Right kidney (tissue), 1 donor: Measurements from ENCODE around the gene LAMA4.

Experiments
- DNase-seq: peaks from one replicate; pipeline ENCODE4 v3.0.0-alpha.2; 2016

Gene LAMA4

DNA sequence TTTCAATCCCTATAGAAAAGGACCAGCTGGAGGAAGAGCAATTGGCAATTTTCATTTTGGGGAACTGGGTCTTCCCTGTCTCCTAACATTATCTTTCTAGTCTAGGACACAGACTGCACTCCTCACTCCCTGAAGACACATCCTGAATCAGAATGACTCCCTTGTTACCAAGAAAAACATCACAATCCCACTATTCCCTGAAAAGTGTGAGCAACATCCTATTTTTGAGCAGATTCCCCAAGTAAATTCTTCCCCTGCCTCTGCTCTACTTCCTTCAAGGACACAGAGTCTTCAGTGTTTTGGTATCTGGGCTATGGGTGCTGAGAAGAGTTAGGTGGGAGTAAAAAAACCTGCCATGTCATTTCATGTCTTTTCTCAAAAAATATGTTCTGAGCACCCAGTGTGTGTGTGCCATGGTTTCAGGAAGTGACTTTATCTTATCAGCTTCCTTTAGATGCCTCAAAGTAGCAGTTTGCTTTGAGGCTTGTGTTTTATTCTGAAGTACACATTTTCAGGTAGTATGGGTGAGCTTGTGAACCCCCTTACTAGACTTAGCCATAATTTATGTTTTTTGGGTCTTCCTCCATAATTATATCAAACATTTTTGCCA lies 12.4 kb downstream of the LAMA4 start:
- no peak for DNase-seq

DNA sequence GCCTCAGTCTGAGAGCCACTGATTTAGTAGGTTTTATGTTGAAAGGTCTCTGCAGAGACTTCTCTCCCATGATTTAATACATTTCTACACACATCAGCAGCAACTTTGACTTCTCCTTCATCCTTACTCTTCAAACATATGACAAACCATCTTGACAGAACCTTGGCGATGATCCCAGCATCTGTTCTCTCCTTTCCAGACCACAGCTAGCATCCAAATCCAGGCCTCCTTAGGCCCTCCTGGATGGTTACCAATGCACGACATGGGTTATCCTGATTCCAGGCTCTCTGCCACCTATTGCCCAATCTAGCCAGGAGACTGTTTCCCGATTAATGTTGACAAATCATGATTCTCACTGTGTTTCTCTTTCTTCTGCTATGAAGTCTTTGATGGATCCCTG lies 16.8 kb downstream of the LAMA4 start:
- no peak for DNase-seq

GRCh38 chr6:112237066-112237465 lies 17.3 kb downstream of the LAMA4 start:
- no peak for DNase-seq

GRCh38 chr6:112235956-112236355 lies 18.4 kb downstream of the LAMA4 start:
- DNase-seq = no peak

GRCh38 chr6:112234601-112235000 lies 19.8 kb downstream of the LAMA4 start:
- no peak for DNase-seq

GRCh38 chr6:112233847-112234246 lies 20.5 kb downstream of the LAMA4 start:
- no peak for DNase-seq

DNA sequence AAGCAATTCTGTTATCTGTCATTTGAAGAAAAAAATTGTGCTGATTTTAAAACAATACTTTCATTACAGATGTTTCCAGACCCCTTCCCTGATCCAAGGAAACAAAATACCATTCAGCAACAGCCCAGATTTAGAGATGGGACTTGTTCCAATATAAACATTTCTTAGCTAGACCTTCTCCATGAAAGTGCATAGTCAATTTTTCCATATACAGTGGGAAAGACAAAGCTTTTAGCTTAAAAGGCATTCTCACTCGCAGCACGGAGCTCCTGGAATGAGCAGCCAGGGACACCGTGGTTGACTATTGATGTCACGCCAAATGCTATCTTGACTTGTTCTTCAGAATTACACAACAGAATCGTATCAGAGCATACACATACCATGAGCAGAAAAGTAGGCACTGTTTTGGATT lies 21.5 kb downstream of the LAMA4 start:
- DNase-seq = peak; percentile 38

DNA sequence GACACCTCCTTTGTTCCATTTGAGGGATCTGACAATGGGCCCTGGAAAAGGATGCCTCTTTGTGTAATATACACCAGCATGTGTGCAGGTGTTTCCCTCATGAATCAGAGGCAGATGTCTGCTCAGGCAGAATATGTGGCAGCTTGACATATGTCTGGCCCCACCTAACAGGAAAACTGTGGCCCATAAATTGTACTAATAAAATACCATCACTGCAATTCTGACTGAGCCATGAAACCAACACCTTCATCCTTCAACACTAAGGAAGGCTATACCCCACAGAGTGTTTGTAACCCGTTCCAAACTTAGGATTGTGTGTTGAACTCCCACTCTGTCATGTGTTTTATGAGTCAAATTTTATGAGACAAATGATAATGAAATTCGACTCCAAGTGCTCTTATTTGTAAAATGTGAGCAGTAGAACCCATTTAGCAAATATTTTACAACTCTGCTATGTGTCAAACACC lies 22.7 kb downstream of the LAMA4 start:
- DNase-seq = no peak

- DNase-seq = no peak
Observed at GRCh38 chr6:112231164-112231563, 23.2 kb downstream of the LAMA4 start.

DNA sequence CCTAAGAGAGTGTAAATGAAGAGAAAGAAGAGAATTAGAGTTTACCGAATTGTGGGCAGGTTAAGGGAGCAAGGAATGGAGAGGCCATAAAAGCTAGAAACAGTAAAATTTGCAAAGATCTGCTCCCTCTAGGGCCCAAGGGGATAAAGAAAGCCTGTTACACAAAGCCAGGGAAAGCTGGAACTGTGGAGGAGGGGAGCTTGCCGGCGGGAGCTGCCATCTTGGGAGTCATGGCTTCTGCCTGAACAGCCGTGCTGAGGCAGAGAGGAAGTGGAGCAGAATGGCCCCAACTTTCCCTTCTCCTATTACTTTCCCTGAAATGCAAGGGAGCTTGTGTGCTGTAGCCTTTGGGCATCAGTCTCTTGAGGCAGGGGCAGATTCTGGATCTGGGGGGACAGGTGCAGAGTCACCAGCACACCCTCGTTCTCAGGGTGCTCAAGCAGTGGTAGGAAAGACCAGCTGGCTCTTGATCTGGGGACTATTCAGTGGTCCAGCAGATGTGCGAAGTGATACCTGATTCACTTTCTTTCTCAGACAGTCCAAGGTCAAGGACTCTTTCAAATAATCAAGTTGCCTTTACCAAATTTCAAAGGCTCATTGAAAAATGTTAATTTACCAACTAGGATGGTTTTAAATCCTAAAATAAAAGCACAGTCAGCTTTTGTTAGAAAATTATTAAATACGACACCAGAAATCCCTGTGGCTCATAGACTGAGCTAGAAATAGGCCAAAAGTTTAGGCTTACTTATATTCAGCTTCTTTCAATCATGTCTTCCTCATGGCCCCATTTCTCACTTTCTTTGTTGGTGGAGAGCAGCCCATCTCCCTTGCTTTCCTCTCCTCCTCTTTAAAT lies 25.7 kb downstream of the LAMA4 start:
- DNase-seq = no peak

DNA sequence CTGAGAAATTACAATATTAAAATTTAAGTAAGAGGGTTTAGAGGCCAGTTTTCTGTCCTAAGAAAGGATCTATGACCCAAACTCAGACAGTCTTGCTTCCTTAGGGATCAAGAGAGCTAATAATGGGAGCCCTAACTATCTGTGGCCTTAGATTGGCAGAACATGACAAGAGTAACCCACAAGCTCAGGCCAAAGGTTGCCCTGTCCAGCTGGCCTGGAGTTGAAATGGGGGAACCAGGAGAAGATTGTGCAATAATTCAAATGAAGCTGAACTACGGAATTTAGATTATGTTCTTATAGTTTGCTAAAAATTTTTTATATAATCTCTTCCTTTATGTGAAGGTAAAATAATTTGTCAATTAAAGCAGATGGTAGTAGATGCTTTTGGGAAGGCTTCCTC lies 26.4 kb downstream of the LAMA4 start:
- no peak for DNase-seq

DNA sequence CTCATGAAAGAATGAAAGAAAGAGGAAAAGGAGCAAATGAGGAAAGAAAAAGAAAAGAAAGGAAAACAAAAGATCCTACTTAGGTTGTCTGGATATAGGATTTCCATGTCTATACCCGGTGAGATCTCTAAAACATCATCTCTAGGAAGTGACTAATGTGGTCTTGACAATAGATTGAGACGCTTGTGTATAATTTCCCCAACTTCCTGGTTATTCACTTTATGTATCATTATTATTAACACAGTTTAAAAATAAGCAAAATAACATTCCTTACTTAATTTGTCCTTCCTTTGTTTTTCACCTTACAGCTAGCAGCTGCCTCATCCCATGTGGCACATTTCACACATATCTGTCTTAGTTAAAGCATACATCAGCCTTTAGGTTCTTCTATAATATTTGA lies 27.0 kb downstream of the LAMA4 start:
- no peak for DNase-seq

- DNase-seq = no peak
Observed at GRCh38 chr6:112225691-112226090, 28.7 kb downstream of the LAMA4 start.

DNA sequence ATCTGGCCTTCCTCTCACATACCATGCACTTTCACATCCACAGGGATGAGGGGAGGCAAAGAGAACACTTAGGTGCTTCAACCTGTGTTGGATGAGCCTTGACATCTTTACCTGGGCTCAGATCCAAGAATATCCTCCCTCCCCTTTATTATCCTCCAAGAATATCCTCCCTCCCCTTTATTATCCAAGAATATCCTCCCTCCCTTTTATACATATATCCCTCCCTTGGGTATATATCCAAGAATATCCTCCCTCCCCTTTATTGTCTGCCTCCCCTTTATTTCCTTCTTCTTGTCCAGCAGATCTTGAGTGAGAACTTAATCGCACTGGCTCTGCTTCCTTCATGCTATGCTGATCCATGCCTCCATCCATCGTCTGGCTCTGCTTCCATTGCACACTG lies 30.3 kb downstream of the LAMA4 start:
- DNase-seq = no peak

GRCh38 chr6:112223070-112223861 lies 31.1 kb downstream of the LAMA4 start:
- no peak for DNase-seq

- DNase-seq = no peak
Observed at GRCh38 chr6:112221981-112222852, 32.1 kb downstream of the LAMA4 start.

GRCh38 chr6:112221561-112221960 lies 32.8 kb downstream of the LAMA4 start:
- no peak for DNase-seq

GRCh38 chr6:112218563-112218962 lies 35.8 kb downstream of the LAMA4 start:
- DNase-seq = no peak

GRCh38 chr6:112216662-112217551 lies 37.5 kb downstream of the LAMA4 start:
- DNase-seq = no peak

DNA sequence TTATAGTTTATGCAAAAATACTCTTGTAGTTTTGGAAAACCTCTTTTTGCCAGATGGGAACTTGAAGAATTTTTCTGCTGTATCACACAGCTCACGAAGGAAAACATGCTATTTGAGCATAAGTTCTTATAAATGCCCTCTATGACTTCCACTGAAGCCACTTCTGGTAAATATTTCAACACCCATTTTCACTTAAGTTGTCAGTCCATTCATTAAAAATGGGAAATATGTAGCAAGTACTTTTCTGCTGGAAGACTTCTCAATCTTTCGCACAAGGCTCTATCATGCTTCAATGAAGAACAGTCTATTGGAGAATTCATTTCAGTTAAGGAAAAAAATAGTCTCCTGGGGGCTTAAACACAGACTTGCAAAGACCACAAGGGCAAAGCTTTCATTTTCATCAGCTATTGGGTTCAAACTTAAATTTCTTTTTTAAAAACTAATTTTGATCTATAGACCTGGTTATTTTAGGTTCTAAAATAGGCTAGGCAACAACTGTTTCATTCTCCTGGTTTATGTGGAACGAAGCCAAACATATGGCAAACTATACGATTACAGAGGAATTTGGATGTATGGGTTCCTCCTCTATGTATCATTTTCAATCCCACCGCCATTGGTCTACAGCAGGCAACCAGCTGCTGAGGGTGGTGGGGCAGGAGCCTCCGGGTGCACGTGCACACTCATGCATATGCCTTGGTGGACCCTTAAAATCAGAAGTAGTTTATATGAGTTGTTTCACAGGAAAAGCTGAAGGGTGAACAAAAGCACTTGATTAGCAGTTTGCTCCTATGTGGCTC lies 38.7 kb downstream of the LAMA4 start:
- DNase-seq = no peak
